MCF 10A (cell line): Measurements from ENCODE around the gene SLPI. TPM values are rescaled to one million over a fixed set of nuclear protein-coding genes. Genes with fewer than 3 reads are reported as not detected.

Experiments used
- BruUV-seq: library from RNA; stranded (reverse); fragments of 400-500 nt; replicated peaks from 2 replicates; lab custom pipeline; 2021; lab: Mats Ljungman, UMichigan
- CTCF ChIA-PET: fragments of 300-600 bp; sonication (Branson Sonifier 250); formaldehyde crosslinking; extraction: SDS; loops from one replicate; lab custom pipeline; 2021; ENCODE audit warnings: antibody characterized with exemption, inconsistent platforms; lab: Yijun Ruan, JAX
- POLR2A ChIA-PET: fragments of 300-600, 350-650 bp; sonication (Branson Sonifier 250); formaldehyde crosslinking; extraction: SDS; loops from one replicate; lab custom pipeline; 2020; ENCODE audit warnings: antibody characterized with exemption, inconsistent platforms; lab: Yijun Ruan, JAX
- DNase-seq: peaks from one replicate; pipeline ENCODE4 v3.0.0-alpha.2; 2018; ENCODE audit not compliant: unreplicated experiment
- H3K27ac Mint-ChIP-seq: one replicate; pipeline ENCODE4 v1.8.0; 2022; ENCODE audit warnings: mild to moderate bottlenecking, low read depth, mixed read lengths; ENCODE audit not compliant: unreplicated experiment
- H3K27me3 Mint-ChIP-seq: one replicate; pipeline ENCODE4 v1.8.0; 2022; ENCODE audit warnings: mixed read lengths; ENCODE audit not compliant: insufficient read depth, unreplicated experiment
- H3K36me3 Mint-ChIP-seq: one replicate; pipeline ENCODE4 v1.8.0; 2022; ENCODE audit warnings: mild to moderate bottlenecking, moderate library complexity, mixed read lengths; ENCODE audit not compliant: insufficient read depth, unreplicated experiment
- H3K4me1 Mint-ChIP-seq: one replicate; pipeline ENCODE4 v1.8.0; 2022; ENCODE audit warnings: mixed read lengths; ENCODE audit not compliant: insufficient read depth, unreplicated experiment
- H3K4me3 Mint-ChIP-seq: one replicate; pipeline ENCODE4 v1.8.0; 2022; ENCODE audit warnings: mild to moderate bottlenecking, moderate library complexity, mixed read lengths; ENCODE audit not compliant: unreplicated experiment
- H3K9me3 Mint-ChIP-seq: one replicate; pipeline ENCODE4 v1.8.0; 2022; ENCODE audit warnings: mixed read lengths; ENCODE audit not compliant: unreplicated experiment
- intact Hi-C: fragments of 100-400 bp; cut with micrococcal nuclease; formaldehyde crosslinking; loops from 2 replicates; pipeline ENCODE4 v1.14.1; 2022
- total RNA-seq: library from RNA; stranded (reverse); gene quantifications from 2 replicates; pipeline ENCODE4 v1.2.3, GENCODE V29; 2022
- TF ChIP-seq, protein P1 (sequence below): fragments of 200-600 bp; IDR thresholded peaks from one replicate; pipeline ENCODE4 v1.8.0; 2022; ENCODE audit warnings: antibody characterized with exemption, mild to moderate bottlenecking; ENCODE audit not compliant: unreplicated experiment

SLPI gene
- total RNA-seq, 1 experiment from 2014 or later = 273 TPM

GRCh38 chr20:45218124-45218523 is 36.2 kb downstream of the SLPI start:
- TF ChIP-seq, protein P1, sequence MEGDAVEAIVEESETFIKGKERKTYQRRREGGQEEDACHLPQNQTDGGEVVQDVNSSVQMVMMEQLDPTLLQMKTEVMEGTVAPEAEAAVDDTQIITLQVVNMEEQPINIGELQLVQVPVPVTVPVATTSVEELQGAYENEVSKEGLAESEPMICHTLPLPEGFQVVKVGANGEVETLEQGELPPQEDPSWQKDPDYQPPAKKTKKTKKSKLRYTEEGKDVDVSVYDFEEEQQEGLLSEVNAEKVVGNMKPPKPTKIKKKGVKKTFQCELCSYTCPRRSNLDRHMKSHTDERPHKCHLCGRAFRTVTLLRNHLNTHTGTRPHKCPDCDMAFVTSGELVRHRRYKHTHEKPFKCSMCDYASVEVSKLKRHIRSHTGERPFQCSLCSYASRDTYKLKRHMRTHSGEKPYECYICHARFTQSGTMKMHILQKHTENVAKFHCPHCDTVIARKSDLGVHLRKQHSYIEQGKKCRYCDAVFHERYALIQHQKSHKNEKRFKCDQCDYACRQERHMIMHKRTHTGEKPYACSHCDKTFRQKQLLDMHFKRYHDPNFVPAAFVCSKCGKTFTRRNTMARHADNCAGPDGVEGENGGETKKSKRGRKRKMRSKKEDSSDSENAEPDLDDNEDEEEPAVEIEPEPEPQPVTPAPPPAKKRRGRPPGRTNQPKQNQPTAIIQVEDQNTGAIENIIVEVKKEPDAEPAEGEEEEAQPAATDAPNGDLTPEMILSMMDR = no peak
- peaks cover 49% of the 10 kb centered on the region for H3K27me3 Mint-ChIP-seq
- intact Hi-C loops = no loop called here
- H3K4me3 Mint-ChIP-seq = no peak overlapping the region
- ChIA-PET POLR2A (no interaction called here), CTCF (interaction anchor here (0.6 to 0.8 kb wide), 3 partner anchors 42 to 79 kb away, joined by 3 read pairs; no protein-coding TSS in a partner anchor)
- peaks cover 11% of the 10 kb centered on the region for H3K9me3 Mint-ChIP-seq
- no peaks in the 10 kb centered on the region for H3K36me3 Mint-ChIP-seq
- BruUV-seq = no TSS peak
- no peak overlapping the region for H3K27ac Mint-ChIP-seq
- H3K4me1 Mint-ChIP-seq = no peaks in the 10 kb centered on the region
- DNase-seq = no peak

DNA sequence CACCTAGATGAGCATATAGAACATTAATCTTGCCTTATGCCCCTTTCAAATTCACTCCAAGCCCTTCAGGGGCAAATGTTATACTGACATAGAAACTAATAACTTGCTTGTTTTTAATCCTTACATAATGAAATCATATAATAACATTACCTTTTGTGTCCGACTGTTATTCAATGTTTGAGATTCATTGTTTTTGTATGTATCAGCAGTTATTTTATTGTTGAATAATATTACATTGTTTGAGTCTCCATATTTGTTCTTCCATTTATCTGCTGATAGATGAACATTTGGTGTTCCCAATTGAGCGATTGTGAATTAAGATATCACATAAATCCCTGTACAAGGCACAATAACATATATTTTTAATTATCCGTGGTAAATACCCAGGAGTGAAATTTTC is 41.5 kb downstream of the SLPI start:
- no TSS peak for BruUV-seq
- peaks cover 61% of the 10 kb centered on the region for H3K27me3 Mint-ChIP-seq
- no peak overlapping the region for H3K27ac Mint-ChIP-seq
- H3K9me3 Mint-ChIP-seq = no peaks in the 10 kb centered on the region
- no peaks in the 10 kb centered on the region for H3K36me3 Mint-ChIP-seq
- no peaks in the 10 kb centered on the region for H3K4me1 Mint-ChIP-seq
- no peak overlapping the region for H3K4me3 Mint-ChIP-seq
- CTCF ChIA-PET = no interaction called here
- TF ChIP-seq, protein P1 = no peak
- intact Hi-C loops = no loop called here
- no peak for DNase-seq
- POLR2A ChIA-PET = no interaction called here

GRCh38 chr20:45211569-45212474 is 42.5 kb downstream of the SLPI start:
- H3K27me3 Mint-ChIP-seq = peaks cover 71% of the 10 kb centered on the region
- no peaks in the 10 kb centered on the region for H3K4me1 Mint-ChIP-seq
- no peak overlapping the region for H3K27ac Mint-ChIP-seq
- BruUV-seq = no TSS peak
- no peaks in the 10 kb centered on the region for H3K36me3 Mint-ChIP-seq
- ChIA-PET CTCF (no interaction called here), POLR2A (no interaction called here)
- TF ChIP-seq, protein P1 = no peak
- intact Hi-C loops = no loop called here
- DNase-seq = no peak
- H3K9me3 Mint-ChIP-seq = no peaks in the 10 kb centered on the region
- no peak overlapping the region for H3K4me3 Mint-ChIP-seq

DNA sequence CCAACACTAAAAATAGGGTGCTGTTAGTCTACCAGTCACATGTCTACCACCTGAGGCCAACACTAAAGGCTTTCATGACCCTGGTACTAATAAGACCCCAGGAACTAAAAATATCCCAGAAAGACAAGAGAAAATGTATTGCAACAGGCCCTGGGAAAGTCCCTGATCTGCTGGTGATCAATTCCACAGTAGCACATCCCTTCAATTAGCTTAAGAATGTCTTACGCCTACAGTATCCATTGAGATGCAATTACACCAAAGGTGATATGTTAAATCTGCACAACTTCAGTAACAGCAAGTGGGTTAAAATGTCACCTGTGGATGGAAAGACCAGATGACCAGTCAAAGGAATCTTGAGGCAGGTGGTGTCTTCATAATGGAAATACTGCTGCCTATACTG is 44.4 kb downstream of the SLPI start:
- Mint-ChIP-seq H3K36me3 (no peaks in the 10 kb centered on the region), H3K9me3 (no peaks in the 10 kb centered on the region), H3K27me3 (peaks cover 90% of the 10 kb centered on the region), H3K4me1 (no peaks in the 10 kb centered on the region), H3K4me3 (no peak overlapping the region), H3K27ac (no peak overlapping the region)
- ChIA-PET CTCF (interaction anchor here (0.6 to 0.7 kb wide), 2 partner anchors 70 to 252 kb away, joined by 3 to 5 read pairs; no protein-coding TSS in a partner anchor), POLR2A (interaction anchor here (0.8 kb wide), 1 partner anchor 88 kb away, joined by 7 read pairs; no protein-coding TSS in a partner anchor)
- TF ChIP-seq, protein P1 = no peak
- DNase-seq = no peak
- intact Hi-C loops = no loop called here
- BruUV-seq = no TSS peak
